SW480 (cell line): ENCODE results near the gene EPHB1.
A peak's percentile ranks its signal among the peaks of the same experiment; 100 is the strongest.
"Not testable (repeated sequence)": the region's sequence is repeated elsewhere in the genome, so short reads cannot be mapped to it uniquely, and the experiment has no call there.

Source experiments
- DNase-seq: peaks from one replicate; pipeline ENCODE4 v3.0.0-alpha.2; 2016; ENCODE audit warnings: low spot score

The EPHB1 gene

GRCh38 chr3:135216659-135217058 lies 421.6 kb downstream of the EPHB1 start:
- no peak for DNase-seq

DNA sequence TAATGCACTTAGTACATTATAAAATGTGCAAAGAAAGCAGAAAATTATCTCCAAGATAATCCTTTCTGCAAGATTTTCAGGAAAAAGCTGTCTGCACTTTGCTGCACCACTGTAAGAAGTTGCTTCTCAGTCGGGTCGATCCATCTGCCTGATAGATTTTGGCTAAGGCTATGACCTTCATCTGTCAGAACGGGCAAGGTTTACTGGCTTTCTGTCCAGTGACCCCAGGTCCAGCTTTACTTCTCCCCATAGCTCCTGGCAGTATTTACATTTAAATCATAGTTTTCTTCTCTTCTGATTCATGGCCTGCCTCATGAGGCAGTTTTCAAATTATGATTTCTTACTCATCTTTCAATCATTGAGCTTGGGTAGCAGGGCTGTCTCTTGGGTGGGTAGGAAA lies 422.7 kb downstream of the EPHB1 start:
- no peak for DNase-seq

DNA sequence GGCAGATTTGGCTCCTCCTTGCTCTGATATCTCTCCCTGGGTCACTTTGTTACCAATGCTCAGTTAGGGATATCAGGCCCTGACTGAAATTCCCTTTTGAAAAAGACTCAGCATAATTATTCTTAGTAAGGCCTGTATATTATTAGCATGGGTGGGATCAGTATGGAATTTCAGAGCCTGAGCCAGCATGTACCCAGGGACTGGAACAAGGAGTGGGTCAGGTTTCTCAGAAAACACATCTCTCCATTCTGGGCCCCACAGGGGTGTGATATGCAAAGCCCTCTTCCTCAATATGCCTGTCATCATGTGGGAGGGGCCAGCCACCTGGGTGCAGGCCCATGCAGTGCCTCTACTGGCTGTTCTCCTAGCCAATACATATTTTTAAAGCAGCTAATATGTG lies 423.2 kb downstream of the EPHB1 start:
- no peak for DNase-seq

DNA sequence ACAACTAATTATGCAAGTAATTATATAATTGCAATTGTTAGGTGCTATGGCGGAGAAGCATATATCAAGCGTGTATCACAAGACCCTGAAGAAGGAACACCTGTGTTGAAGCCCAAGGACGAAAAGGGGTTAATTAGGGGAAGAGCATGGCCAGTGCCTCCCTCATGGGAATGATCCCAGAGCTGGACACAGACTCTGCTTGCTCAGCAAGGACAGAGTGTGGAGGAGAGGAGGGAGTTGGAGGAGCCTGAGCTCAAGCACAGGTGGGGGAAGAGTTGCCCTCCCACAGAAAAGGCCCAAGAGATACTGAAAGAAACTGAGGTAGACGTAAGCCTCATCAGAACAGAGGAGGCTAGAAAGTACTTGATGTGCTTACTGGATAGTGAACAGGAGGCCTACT lies 423.7 kb downstream of the EPHB1 start:
- no peak for DNase-seq

- DNase-seq, result no peak
These were observed 429.8 kb downstream of the EPHB1 start for GRCh38 chr3:135224815-135225362.

DNA sequence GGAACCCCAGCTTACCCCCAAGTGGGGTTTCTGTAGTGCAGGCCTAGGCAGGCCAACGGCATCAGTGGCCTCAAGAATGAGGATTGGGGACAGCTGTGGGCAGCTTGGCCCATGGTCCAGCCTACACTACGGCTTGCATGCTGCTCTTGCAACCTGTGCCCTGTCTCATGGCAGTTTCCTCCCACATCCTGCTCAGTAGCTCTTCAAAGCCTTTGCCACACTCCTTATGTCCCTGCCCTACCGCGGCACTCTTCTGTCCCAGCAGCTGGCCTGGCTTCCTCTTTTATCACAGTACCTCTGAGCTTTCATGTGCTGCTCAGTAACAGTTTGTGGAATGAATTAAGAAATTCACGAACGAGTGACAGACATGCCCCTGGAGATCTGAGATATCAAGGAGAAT lies 431.0 kb downstream of the EPHB1 start:
- DNase-seq, result no peak

GRCh38 chr3:135228201-135228600 lies 433.1 kb downstream of the EPHB1 start:
- DNase-seq, result no peak

- DNase-seq, result peak; percentile 6
These were observed 434.0 kb downstream of the EPHB1 start for GRCh38 chr3:135229018-135229495.

DNA sequence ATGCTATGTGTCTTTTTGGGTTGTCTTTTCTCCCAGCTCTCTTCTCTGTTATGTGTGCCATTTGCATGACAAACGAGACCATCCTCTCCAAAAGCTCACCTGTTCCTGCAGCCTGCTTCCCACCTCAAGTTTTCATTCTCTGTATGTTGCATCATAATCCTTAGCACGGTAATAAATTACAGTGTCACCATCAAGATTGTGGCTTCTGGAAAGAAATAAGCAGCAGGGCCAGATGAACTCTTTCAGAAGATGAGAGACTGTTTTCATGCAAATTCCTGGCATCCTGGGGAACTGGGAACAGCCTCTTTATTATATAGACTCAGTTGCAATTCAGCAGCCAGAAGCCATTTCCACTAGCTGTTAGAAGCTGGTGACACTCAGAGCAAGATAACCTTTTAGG lies 436.7 kb downstream of the EPHB1 start:
- DNase-seq, result no peak

DNA sequence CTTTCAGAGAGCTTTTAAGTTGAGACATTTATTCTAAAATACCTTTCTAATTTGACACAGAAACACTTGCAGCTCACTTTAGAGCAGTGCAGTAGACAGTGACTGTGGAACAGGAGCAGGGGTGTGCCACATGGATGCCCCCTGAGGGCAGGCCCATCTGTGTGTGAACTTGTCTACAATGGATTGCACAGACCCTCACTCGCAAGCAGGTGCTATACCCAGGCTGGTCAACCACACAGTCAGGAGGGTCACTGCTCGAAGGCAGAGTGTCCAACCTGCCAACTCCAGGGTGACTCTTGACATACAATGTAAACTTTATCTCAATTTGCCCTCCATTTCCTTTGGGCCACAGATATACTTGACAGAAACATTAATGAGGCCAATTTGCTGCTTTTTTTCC lies 437.2 kb downstream of the EPHB1 start:
- DNase-seq, result no peak

DNA sequence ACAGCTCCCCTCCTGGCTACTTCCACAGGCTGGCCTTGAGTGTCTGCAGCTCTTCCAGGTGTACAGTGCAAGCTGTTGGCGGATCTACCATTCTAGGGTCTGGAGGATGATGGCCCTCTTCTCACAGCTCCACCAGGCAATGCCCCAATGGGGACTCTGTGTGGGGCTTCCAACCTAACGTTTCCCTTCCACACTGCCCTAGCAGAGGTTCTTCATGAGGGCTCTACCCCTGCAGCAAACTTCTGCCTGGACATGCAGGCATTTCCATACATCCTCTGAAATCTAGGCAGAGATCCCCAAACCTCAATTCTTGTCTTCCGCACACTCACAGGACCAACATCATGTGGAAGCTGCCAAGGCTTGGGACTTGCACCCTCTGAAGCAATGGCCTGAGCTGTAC lies 438.4 kb downstream of the EPHB1 start:
- DNase-seq, result not testable (repeated sequence)

GRCh38 chr3:135235541-135235940 lies 440.5 kb downstream of the EPHB1 start:
- DNase-seq, result no peak

DNA sequence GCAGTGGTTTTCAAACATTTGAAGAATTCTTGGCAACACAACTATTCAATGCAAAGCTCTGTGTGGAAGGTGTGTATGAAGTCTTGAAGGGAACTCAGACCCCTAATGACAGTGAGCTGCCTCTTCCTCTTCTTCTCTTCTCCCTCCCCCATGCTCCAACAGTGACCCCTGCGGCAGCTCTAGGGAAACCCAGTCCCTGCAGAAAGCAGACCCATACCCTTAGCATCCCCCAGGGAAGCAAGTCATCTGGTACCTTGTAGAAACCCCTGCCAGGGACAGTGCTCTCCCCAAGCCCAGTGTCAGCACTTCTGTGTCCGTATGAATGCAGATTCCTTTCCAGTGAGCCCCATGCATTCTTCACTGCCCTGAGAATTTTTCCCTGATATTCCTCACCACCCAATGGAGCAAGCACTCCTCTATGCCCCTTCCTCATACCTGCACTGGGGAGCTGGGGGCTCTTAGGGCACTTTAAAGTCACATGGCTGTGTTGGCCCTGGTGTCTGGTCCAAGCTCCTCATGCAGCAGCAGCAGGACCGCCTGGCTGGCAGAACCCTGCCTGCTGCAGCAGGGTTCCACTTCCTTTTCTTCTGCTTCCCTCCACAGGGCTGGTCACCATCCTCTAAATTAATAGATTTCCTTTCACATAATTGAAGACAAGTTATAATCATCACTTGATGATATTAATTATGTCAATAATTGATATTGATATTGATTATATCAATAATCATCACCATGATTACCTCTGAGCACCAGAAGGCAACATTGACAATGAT lies 442.5 kb downstream of the EPHB1 start:
- DNase-seq, result no peak

DNA sequence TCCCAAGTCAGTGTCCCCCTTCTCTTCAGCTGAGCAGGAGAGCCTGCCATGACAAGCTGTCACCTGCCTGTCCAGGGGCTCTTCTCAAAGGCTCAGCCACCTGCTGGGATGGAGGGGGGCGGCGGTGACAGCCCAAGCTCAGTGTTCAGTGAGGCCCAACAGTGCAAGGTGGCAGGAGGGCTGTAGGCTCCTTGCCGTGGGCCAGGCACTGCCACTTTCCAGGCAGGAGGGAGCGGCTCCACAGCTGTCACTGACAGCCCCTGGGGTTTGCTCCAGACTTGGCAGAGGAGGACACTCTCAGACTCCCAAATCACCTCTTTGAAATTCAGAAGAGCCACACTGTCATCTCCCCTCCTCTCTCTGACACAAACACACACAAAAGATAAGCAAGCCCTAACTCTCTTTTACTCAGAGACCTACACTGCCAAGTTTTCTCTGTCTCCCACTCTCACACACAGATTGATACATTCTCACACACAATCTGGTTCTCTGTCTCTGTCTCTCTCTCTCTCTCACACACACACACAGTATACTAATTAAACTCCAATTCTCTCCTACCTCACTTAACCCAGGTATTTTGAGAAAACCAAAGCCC lies 443.3 kb downstream of the EPHB1 start:
- DNase-seq, result no peak

GRCh38 chr3:135238871-135239614 lies 444.0 kb downstream of the EPHB1 start:
- DNase-seq, result no peak

DNA sequence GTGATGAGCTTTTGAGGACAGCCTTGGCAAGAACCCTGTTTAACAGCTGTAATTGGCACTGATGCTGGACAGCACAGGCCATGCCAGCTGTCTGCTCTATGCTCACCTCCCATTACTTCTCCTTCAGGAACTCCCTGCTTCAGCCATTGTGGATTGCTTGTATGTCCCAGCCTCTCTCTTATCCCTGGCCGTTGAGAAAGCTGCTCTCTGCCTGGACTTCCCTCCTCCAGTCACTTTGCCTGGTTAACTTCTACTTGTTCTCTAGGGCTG lies 444.5 kb downstream of the EPHB1 start:
- DNase-seq, result no peak

DNA sequence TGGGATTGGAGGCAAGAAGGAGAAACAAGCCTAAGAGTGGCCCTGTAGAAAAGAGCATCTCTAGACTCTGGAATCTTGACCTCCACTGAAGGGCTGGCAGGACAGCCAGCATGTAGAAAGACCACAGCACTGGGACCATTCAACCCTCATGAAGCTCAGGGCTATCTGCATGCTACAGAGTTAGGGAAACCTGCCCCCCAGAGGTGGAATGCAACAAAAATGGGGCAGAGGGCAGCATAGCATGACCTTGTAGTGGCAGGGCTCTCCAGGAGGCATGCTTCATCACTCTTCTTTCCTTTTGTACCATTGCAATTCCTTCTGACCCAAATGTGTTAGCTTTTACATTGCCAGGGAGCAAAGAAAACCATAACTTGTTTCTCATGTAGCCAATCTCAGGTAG lies 445.4 kb downstream of the EPHB1 start:
- DNase-seq, result peak; percentile 4

DNA sequence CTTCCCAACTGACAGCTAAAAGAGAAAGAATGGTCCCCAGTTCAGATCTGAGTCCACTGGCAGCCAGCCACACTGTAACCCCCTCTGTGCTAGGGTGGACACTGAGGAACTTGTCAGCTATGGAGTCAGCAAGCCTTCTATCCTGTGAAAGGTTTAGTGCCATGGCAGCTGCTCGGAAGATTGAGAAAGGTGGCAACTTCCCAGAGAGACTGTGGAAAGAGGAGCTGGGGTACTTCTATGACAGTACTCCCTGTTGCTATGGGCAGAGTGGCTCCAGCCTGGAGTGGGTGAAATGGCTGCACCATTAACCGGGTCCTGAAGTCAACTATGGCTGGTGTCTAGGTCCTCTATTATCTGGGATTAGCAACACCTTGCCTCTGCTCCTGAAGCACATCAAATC lies 447.2 kb downstream of the EPHB1 start:
- no peak for DNase-seq

- DNase-seq, result no peak
These were observed 448.6 kb downstream of the EPHB1 start for GRCh38 chr3:135243616-135244015.

GRCh38 chr3:135246027-135246426 lies 451.0 kb downstream of the EPHB1 start:
- DNase-seq, result no peak

DNA sequence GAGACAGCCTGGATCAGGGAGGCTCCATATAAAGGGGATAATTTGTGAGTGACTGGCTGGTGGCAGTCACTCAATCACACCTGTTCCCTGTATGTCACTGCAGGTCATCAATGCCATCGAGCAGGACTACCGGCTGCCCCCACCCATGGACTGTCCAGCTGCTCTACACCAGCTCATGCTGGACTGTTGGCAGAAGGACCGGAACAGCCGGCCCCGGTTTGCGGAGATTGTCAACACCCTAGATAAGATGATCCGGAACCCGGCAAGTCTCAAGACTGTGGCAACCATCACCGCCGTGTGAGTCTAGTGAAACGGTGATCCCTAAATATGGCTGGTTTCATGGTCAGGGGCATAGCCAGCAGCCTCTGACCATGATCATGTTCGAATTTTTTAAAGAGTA lies 453.2 kb downstream of the EPHB1 start:
- no peak for DNase-seq

DNA sequence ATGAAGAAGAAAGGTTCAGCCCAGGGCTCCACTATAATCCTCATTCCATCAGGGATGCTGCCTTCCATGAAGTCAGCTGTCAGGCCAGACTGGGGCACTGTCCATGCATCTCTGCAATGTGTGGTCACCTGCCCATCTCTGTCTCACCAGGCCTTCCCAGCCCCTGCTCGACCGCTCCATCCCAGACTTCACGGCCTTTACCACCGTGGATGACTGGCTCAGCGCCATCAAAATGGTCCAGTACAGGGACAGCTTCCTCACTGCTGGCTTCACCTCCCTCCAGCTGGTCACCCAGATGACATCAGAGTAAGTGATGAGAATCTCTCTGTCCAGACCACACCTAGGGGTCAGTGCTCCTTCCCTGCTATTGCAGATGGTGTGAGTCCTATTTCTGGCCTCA lies 454.1 kb downstream of the EPHB1 start:
- DNase-seq, result no peak

DNA sequence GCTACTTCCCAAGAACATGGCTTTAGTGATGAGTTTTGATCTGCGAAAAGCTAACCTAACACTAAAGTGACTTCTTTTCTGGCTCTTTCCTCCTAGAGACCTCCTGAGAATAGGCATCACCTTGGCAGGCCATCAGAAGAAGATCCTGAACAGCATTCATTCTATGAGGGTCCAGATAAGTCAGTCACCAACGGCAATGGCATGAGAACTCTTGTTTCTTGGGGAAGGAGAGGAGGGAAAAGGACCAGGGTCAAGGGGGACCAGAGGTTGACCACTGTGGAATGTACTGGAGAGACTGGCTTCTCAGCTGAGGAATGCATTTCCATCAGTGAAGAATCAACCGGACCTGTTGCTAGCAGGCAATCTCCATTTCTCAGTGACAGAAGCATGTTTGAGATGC lies 463.9 kb downstream of the EPHB1 start:
- no peak for DNase-seq
